ENCODE data around the gene NLE1.
A peak's percentile ranks its signal among the peaks of the same experiment; 100 is the strongest.
"Not testable (repeated sequence)": the region's sequence is repeated elsewhere in the genome, so short reads cannot be mapped to it uniquely, and the experiment has no call there.

The NLE1 gene

DNA sequence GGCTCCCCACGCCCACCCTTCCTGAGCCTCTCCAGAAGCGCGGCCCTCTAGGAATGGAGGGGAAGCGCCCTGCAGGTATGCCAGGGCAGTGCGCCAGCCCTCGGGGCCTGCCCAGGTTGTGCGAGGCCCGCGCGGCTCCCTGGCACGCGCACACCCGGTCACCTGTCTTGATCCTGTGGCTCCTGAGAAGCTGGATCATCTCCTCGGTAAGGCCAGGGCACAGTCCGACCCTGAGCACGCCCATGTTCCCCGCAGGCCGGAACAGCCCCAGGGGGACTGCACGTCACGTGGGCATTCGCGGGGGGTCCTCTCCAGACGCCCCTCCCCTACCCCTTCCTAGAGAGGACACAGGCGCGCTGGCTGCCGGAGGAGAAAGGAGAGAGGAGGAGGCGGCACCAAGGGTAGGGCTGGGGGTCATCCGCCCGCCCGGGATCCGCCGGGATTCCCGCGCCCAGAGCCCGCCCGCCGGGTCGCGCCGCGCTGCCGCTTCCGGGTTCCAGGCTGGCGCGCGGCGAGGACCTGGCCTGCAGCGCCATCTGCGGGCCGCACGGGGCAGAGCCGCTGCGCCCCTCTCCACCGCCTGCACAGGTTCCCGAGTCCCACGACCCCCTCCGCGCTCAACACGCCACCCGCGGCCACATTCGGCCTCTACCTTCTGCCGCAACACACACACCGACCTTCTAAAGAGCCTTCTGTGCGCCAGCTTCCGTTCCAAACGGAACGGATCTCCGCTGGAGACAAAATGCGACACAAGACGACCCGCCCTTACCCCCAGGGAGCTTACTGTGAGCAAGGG, 22.5 kb downstream of the NLE1 start, which contains the start of gene RAD51D:
TSS of gene RAD51D (minus strand) at position 491 of the 796 bp plus-strand sequence. CDS start at position 244, 247 bp downstream.
- Histone ChIP-seq H3K4me1 (ENCODE audit: control insufficient read depth in 1 of 2, insufficient read depth in 2 of 2, low read length in 2 of 2) (peaks cover 0 to 12% of the 10 kb centered on the region in 2 donors), H3K9me3 (ENCODE audit: control insufficient read depth in 1 of 2, low read length in 2 of 2) (no peaks in the 10 kb centered on the region), H3K36me3 (ENCODE audit: control insufficient read depth in 1 of 2, insufficient read depth in 2 of 2, low read length in 2 of 2) (no peaks in the 10 kb centered on the region), H3K27me3 (ENCODE audit: low read depth, low read length) (no peaks in the 10 kb centered on the region), H3K4me3 (ENCODE audit: low read depth in 1 of 2, low read length in 2 of 2) (peak within 1 kb of the TSS; percentile 74 to 82), H3K27ac (ENCODE audit: low read length) (no peak within 1 kb of the TSS)

DNA sequence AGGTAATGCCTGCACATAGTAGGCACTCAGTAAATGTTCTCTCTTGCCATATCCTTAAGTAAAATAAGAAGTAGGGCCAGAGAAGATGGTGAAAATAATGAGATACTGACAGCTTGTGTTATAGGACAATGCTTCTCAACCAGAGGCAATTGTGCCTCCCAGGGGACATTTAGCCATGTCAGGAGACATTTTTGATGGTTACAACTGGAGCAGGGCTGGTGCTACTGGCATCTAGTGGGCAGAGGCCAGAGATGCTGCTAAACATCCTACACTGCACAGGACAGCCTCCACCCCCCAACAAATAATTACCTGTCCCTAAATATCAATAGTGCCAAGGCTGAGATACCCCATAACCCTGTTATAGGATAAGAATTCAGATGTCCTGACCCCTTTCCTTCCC, 24.1 kb downstream of the NLE1 start:
- no peak overlapping the region for H3K4me3 ChIP-seq (ENCODE audit: low read depth in 1 of 2, low read length in 2 of 2)
- no peak overlapping the region for H3K27ac ChIP-seq (ENCODE audit: low read length)
- no peaks in the 10 kb centered on the region for H3K36me3 ChIP-seq (ENCODE audit: control insufficient read depth in 1 of 2, insufficient read depth in 2 of 2, low read length in 2 of 2)
- no peaks in the 10 kb centered on the region for H3K27me3 ChIP-seq (ENCODE audit: low read depth, low read length)
- H3K4me1 ChIP-seq (ENCODE audit: control insufficient read depth in 1 of 2, insufficient read depth in 2 of 2, low read length in 2 of 2): peaks cover 0 to 12% of the 10 kb centered on the region in 2 donors
- no peaks in the 10 kb centered on the region for H3K9me3 ChIP-seq (ENCODE audit: control insufficient read depth in 1 of 2, low read length in 2 of 2)

DNA sequence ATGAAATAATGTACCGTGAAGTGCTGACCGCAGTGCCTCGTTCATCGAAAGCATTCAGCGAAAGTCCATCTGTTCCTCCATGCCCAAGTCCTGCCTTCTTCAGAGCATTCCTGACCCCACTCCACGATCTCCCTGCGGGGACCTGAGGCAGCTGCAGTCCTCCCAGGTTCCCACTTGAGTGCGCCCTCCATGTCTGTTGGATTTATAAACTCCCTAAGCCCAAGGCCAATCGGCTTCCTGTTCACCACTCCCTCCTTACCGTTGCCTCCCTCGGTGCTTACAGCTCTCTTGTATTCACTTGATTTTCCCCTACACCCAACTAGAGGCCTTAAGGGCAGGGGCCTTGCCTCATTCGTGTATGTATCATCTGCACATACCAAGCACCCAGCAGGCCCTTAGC, 25.3 kb downstream of the NLE1 start:
- no peaks in the 10 kb centered on the region for H3K9me3 ChIP-seq (ENCODE audit: control insufficient read depth in 1 of 2, low read length in 2 of 2)
- peaks cover 0 to 12% of the 10 kb centered on the region in 2 donors for H3K4me1 ChIP-seq (ENCODE audit: control insufficient read depth in 1 of 2, insufficient read depth in 2 of 2, low read length in 2 of 2)
- no peaks in the 10 kb centered on the region for H3K36me3 ChIP-seq (ENCODE audit: control insufficient read depth in 1 of 2, insufficient read depth in 2 of 2, low read length in 2 of 2)
- no peaks in the 10 kb centered on the region for H3K27me3 ChIP-seq (ENCODE audit: low read depth, low read length)
- H3K27ac ChIP-seq (ENCODE audit: low read length): no peak overlapping the region
- H3K4me3 ChIP-seq (ENCODE audit: low read depth in 1 of 2, low read length in 2 of 2): no peak overlapping the region

DNA sequence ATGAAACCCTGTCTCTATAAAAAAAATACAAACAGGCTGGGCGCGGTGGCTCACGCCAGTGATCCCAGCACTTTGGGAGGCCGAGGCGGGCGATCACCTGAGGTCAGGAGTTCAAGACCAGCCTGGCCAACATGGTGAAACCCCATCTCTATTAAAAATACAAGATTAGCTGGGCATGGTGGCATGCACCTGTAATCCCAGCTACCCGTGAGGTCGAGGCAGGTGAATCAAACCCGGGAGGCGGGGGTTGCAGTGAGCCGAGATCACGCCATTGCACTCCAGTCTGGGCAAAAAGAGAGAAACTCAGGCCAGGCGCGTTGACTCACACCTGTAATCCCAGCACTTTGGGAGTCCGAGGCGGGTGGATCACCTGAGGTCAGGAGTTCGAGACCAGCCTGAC, 31.3 kb downstream of the NLE1 start:
- H3K4me3 ChIP-seq (ENCODE audit: low read depth in 1 of 2, low read length in 2 of 2); H3K27me3 ChIP-seq (ENCODE audit: low read depth, low read length); H3K27ac ChIP-seq (ENCODE audit: low read length); H3K9me3 ChIP-seq (ENCODE audit: control insufficient read depth in 1 of 2, low read length in 2 of 2); H3K4me1 ChIP-seq (ENCODE audit: control insufficient read depth in 1 of 2, insufficient read depth in 2 of 2, low read length in 2 of 2): not testable (repeated sequence)
- H3K36me3 ChIP-seq (ENCODE audit: control insufficient read depth in 1 of 2, insufficient read depth in 2 of 2, low read length in 2 of 2): peaks cover 8 to 15% of the 10 kb centered on the region in 2 donors

DNA sequence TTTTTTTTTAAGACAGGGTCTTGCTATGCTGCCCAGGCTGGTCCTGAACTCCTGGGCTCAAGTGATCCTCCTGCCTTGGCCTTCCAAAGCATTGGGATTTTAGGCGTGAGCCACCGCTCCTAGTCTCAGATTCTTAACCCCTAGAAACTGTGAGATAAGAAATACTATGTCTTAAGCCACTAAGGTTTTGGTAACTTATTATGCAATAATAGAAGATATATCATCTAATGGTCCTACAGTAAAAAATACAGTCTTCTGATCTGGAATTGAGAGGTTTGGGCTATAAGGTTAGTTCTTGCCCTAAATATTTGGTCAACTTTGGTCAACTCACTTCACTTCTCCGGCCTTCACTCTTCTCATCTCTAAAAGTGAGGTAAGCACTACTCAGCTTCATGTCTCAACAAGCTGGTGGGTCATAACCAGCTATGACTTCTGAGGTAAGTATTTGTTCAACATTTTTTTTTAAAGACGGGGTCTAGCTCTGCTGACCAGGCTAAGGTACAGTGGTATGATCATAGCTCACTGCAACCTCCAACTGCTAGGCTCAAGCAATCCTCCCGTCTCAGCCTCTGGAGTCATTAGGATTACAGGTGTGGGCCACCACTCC, 37.2 kb downstream of the NLE1 start:
- peaks cover 17 to 51% of the 10 kb centered on the region in 2 donors for H3K36me3 ChIP-seq (ENCODE audit: control insufficient read depth in 1 of 2, insufficient read depth in 2 of 2, low read length in 2 of 2)
- no peaks in the 10 kb centered on the region for H3K9me3 ChIP-seq (ENCODE audit: control insufficient read depth in 1 of 2, low read length in 2 of 2)
- H3K4me3 ChIP-seq (ENCODE audit: low read depth in 1 of 2, low read length in 2 of 2): no peak overlapping the region
- H3K27ac ChIP-seq (ENCODE audit: low read length): no peak overlapping the region
- H3K4me1 ChIP-seq (ENCODE audit: control insufficient read depth in 1 of 2, insufficient read depth in 2 of 2, low read length in 2 of 2): no peaks in the 10 kb centered on the region
- no peaks in the 10 kb centered on the region for H3K27me3 ChIP-seq (ENCODE audit: low read depth, low read length)

DNA sequence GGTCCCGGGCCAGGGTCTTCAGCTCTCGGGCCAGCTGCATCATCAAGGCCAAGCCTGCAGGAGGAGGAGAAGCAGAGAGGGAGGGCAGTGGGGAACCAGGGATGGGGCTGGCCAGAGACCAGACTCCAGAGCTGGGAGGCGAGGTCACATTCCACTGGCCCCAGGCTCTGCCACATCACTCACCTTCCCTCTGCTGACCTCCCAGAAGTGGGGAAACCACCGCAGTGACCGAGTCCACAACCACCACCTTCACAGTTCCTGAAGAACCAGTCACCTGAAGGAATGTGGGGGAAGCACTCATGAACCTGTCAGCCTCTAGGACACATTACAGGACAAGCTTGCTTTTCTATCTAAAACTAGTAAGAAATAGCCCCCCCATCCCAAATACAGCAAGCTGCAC, 38.8 kb downstream of the NLE1 start:
- H3K4me1 ChIP-seq (ENCODE audit: control insufficient read depth in 1 of 2, insufficient read depth in 2 of 2, low read length in 2 of 2): no peaks in the 10 kb centered on the region
- H3K9me3 ChIP-seq (ENCODE audit: control insufficient read depth in 1 of 2, low read length in 2 of 2): no peaks in the 10 kb centered on the region
- no peaks in the 10 kb centered on the region for H3K27me3 ChIP-seq (ENCODE audit: low read depth, low read length)
- H3K27ac ChIP-seq (ENCODE audit: low read length): no peak overlapping the region
- peaks cover 24 to 61% of the 10 kb centered on the region in 2 donors for H3K36me3 ChIP-seq (ENCODE audit: control insufficient read depth in 1 of 2, insufficient read depth in 2 of 2, low read length in 2 of 2)
- H3K4me3 ChIP-seq (ENCODE audit: low read depth in 1 of 2, low read length in 2 of 2): no peak overlapping the region

DNA sequence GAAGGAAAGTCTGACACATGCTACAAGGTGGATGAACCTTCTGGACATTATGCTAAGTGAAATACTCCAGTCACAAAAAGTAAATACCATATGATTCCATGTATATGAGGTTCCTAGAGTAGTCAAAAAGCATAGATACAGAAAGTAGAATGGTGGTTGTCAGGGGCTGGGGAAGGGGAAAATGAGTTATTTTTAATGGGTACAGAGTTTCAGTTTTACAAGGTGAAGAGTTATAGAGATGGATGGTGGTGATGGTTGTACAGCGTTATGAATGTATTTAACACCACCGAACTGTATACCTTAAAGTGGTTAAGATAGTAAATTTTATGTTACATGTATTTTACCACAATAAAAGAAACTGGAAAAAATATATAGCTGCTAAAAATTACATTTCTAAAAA, 40.4 kb downstream of the NLE1 start:
- no peak overlapping the region for H3K27ac ChIP-seq (ENCODE audit: low read length)
- no peaks in the 10 kb centered on the region for H3K4me1 ChIP-seq (ENCODE audit: control insufficient read depth in 1 of 2, insufficient read depth in 2 of 2, low read length in 2 of 2)
- H3K9me3 ChIP-seq (ENCODE audit: control insufficient read depth in 1 of 2, low read length in 2 of 2): no peaks in the 10 kb centered on the region
- H3K27me3 ChIP-seq (ENCODE audit: low read depth, low read length): no peaks in the 10 kb centered on the region
- H3K36me3 ChIP-seq (ENCODE audit: control insufficient read depth in 1 of 2, insufficient read depth in 2 of 2, low read length in 2 of 2): peaks cover 24 to 55% of the 10 kb centered on the region in 2 donors
- no peak overlapping the region for H3K4me3 ChIP-seq (ENCODE audit: low read depth in 1 of 2, low read length in 2 of 2)

DNA sequence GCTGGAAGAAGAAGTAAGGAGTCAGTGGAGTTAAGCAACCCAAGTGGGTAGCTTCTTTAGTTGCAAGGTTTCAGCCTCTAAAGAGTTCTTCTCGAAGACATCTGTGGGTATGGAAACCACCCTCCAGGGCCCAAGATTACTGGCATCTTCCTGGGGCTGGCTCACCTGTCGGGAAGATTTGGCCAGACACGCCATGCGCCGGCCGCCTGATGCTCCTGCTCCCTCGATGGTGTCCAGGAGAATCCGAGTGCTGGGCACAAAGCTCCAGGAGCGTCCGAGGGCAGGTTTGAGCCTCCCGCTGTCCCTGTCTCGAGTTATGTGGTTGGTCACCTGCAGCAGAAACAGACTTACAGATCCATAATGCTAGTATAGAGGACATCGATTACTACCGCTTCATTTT, 41.1 kb downstream of the NLE1 start:
- Histone ChIP-seq H3K9me3 (ENCODE audit: control insufficient read depth in 1 of 2, low read length in 2 of 2) (no peaks in the 10 kb centered on the region), H3K27me3 (ENCODE audit: low read depth, low read length) (no peaks in the 10 kb centered on the region), H3K36me3 (ENCODE audit: control insufficient read depth in 1 of 2, insufficient read depth in 2 of 2, low read length in 2 of 2) (peaks cover 18 to 49% of the 10 kb centered on the region in 2 donors)

DNA sequence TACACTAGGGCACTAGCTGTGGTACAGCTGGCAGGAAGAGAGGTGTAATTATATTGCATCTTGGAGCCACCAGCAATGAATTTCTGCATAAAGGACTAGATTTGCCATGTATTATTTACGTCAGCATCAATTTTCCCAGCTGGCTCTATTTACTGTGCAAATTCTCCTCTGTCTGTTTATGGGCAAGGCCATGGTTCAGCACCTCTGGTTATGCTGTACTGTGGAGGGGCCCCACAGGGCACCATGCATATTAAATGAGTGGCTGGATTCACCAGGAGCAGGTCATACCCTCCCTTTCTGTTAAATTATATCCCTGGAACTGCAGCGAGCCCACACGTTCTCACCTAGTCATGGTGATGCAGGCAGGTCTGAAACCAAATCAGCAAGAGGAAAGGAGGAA, 42.2 kb downstream of the NLE1 start:
- H3K27ac ChIP-seq (ENCODE audit: low read length): no peak overlapping the region
- H3K4me1 ChIP-seq (ENCODE audit: control insufficient read depth in 1 of 2, insufficient read depth in 2 of 2, low read length in 2 of 2): no peaks in the 10 kb centered on the region
- no peaks in the 10 kb centered on the region for H3K27me3 ChIP-seq (ENCODE audit: low read depth, low read length)
- H3K4me3 ChIP-seq (ENCODE audit: low read depth in 1 of 2, low read length in 2 of 2): no peak overlapping the region
- H3K9me3 ChIP-seq (ENCODE audit: control insufficient read depth in 1 of 2, low read length in 2 of 2): no peaks in the 10 kb centered on the region
- peaks cover 10 to 38% of the 10 kb centered on the region in 2 donors for H3K36me3 ChIP-seq (ENCODE audit: control insufficient read depth in 1 of 2, insufficient read depth in 2 of 2, low read length in 2 of 2)

More for the DNA sequence above, 41.1 kb downstream of the NLE1 start:
- no peak overlapping the region for H3K27ac ChIP-seq (ENCODE audit: low read length)
- H3K4me3 ChIP-seq (ENCODE audit: low read depth in 1 of 2, low read length in 2 of 2): no peak overlapping the region
- H3K4me1 ChIP-seq (ENCODE audit: control insufficient read depth in 1 of 2, insufficient read depth in 2 of 2, low read length in 2 of 2): no peaks in the 10 kb centered on the region

DNA sequence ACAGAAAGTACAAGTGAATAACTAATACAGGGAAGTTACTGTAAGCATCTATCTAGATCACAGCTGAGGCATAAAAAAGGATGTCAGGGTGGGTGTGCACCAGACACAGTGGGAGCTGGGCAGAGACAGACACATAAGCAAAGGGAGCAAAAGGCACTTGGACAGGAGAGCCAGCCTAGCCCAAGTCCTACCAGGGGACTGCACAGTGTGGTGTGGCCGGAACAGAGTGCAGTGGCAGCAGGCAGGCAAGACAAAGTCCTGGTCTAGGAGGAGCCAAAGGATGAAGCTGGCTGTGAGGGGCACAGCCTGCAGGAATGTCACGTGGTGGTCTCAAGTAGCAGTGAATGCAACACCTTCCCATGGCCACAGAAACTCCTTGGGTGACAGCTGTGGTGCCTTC, 44.3 kb downstream of the NLE1 start:
- Histone ChIP-seq H3K4me3 (ENCODE audit: low read depth in 1 of 2, low read length in 2 of 2) (no peak overlapping the region), H3K27me3 (ENCODE audit: low read depth, low read length) (no peaks in the 10 kb centered on the region), H3K9me3 (ENCODE audit: control insufficient read depth in 1 of 2, low read length in 2 of 2) (no peaks in the 10 kb centered on the region), H3K4me1 (ENCODE audit: control insufficient read depth in 1 of 2, insufficient read depth in 2 of 2, low read length in 2 of 2) (no peaks in the 10 kb centered on the region), H3K27ac (ENCODE audit: low read length) (no peak overlapping the region), H3K36me3 (ENCODE audit: control insufficient read depth in 1 of 2, insufficient read depth in 2 of 2, low read length in 2 of 2) (peaks cover 10 to 28% of the 10 kb centered on the region in 2 donors)

DNA sequence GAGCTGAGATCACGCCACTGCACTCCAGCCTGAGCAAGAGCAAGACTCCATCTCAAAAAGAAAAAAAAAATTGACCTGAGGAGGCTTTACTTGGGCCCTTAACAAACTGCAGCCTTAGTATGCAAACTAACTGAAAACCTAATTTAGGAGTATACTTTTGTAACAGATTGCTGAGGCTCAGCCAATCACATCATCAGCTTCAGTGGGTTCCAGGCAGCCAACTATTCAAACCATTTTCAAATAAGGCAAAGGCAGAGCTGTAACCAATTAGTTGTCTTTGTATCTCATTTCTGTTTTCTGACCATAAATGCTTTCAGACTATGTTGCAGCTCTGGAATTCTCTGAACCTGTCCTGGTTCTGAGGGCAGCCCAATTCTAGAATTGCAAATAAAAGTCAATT, 46.4 kb downstream of the NLE1 start:
- H3K27me3 ChIP-seq (ENCODE audit: low read depth, low read length): no peaks in the 10 kb centered on the region
- no peaks in the 10 kb centered on the region for H3K4me1 ChIP-seq (ENCODE audit: control insufficient read depth in 1 of 2, insufficient read depth in 2 of 2, low read length in 2 of 2)
- H3K9me3 ChIP-seq (ENCODE audit: control insufficient read depth in 1 of 2, low read length in 2 of 2): no peaks in the 10 kb centered on the region
- no peak overlapping the region for H3K27ac ChIP-seq (ENCODE audit: low read length)
- no peak overlapping the region for H3K4me3 ChIP-seq (ENCODE audit: low read depth in 1 of 2, low read length in 2 of 2)
- peaks cover 10 to 18% of the 10 kb centered on the region in 2 donors for H3K36me3 ChIP-seq (ENCODE audit: control insufficient read depth in 1 of 2, insufficient read depth in 2 of 2, low read length in 2 of 2)
